K562 (cell line): ENCODE measurements around the gene AGPAT2. TPM values are rescaled to one million over a fixed set of nuclear protein-coding genes. Genes with fewer than 3 reads are reported as not detected.

Source experiments
- BRF2 ChIP-seq: IDR thresholded peaks from 3 replicates; pipeline ENCODE4 v1.6.1; 2011; ENCODE audit warnings: borderline replicate concordance, mild to moderate bottlenecking; ENCODE audit not compliant: insufficient read length, insufficient read depth
- CREB3 ChIP-seq: fragments of 450-650 bp; conservative IDR thresholded peaks from 2 replicates; pipeline ENCODE4 v1.6.1; 2016; ENCODE audit warnings: missing genetic modification characterization, low read depth, mild to moderate bottlenecking, missing compliant biosample characterization, moderate library complexity
- E2F4 ChIP-seq: sonication (generic); formaldehyde crosslinking; IDR thresholded peaks from 2 replicates; pipeline ENCODE4 v1.8.0; 2022; ENCODE audit warnings: mild to moderate bottlenecking, low read depth, missing genetic modification reagents
- GTF2F1 ChIP-seq: IDR thresholded peaks from 2 replicates; pipeline ENCODE4 v1.6.1; 2011; ENCODE audit warnings: low read depth, low read length, improper control_type of control experiment
- HLTF ChIP-seq: fragments of 450-650 bp; IDR thresholded peaks from 2 replicates; pipeline ENCODE4 v1.6.1; 2016
- HNRNPL ChIP-seq: fragments of 200-400 bp; formaldehyde crosslinking; IDR thresholded peaks from 2 replicates; pipeline ENCODE4 v1.6.1; 2017; ENCODE audit warnings: low read depth, mild to moderate bottlenecking, low read length
- POLR2AphosphoS2 ChIP-seq: IDR thresholded peaks from 2 replicates; pipeline ENCODE4 v1.6.1; 2012; ENCODE audit warnings: low read length, improper control_type of control experiment
- RCOR1 ChIP-seq, 2 experiments: IDR thresholded peaks; 2 replicates each; pipeline ENCODE4 v1.6.1; 2012; ENCODE audit warnings: low read depth in 2 of 2, low read length in 2 of 2, borderline replicate concordance in 1 of 2, improper control_type of control experiment in 1 of 2
- RREB1 ChIP-seq: fragments of 250-450 bp; sonication (Bioruptor Pico); IDR thresholded peaks from 2 replicates; pipeline ENCODE4 v1.4.0; 2020
- SMC3 ChIP-seq: conservative IDR thresholded peaks from 2 replicates; pipeline ENCODE4 v1.6.1; 2011; ENCODE audit warnings: low read depth, low read length, improper control_type of control experiment; ENCODE audit not compliant: insufficient read depth
- SNRNP70 ChIP-seq: fragments of 200-400 bp; formaldehyde crosslinking; optimal IDR thresholded peaks from 2 replicates; pipeline ENCODE3; 2017; ENCODE audit warnings: low read depth, low read length
- ZBTB26 ChIP-seq: fragments of 450-650 bp; formaldehyde crosslinking; IDR thresholded peaks from 2 replicates; pipeline ENCODE4 v1.4.0; 2022; ENCODE audit warnings: missing genetic modification characterization
- ZMIZ1 ChIP-seq, 2 experiments: fragments of 150-350 bp in 1 of 2; IDR thresholded peaks; 2 replicates each; pipeline ENCODE4 v1.6.1; 2012 to 2016; ENCODE audit warnings: low read depth in 2 of 2, low read length in 2 of 2, mild to moderate bottlenecking in 1 of 2, moderate library complexity in 1 of 2
- polyA plus RNA-seq, 8 experiments: library from polyadenylated mRNA; depleted of rRNA in 4 of 8; stranded (reverse) in 5 of 8; unstranded in 3 of 8; fragments of >200 nt; fragmentation: Nextera tagmentation in 2 of 8; fragmentation: Illumina TruSeq in 1 of 8; extraction: Ambion mirVana in 2 of 8; extraction: Trizol in 1 of 8; gene quantifications; 2 replicates each; pipeline versions ENCODE4 v1.2.1 to v1.2.3, GENCODE V29; 2011 to 2014; ENCODE audit warnings: inconsistent platforms in 1 of 8, missing spikeins in 1 of 8
- total RNA-seq, 7 experiments: library from RNA; depleted of rRNA in 6 of 7; stranded (reverse); fragments of >200 nt in 6 of 7; fragmentation: Illumina TruSeq in 2 of 7; extraction: Trizol in 2 of 7; gene quantifications; 2 replicates each; pipeline versions ENCODE4 v1.2.1 to v1.2.3, GENCODE V29; 2011 to 2021; ENCODE audit warnings: low replicate concordance in 1 of 7

AGPAT2 gene
- total and polyA plus RNA-seq, 9 of the 15 experiments (the other 6 are each of a cell fraction or from before 2014, with no cell fraction given): 0.13 to 54.5 (median 23.9) TPM

- TF ChIP-seq E2F4 (CRISPR knock-in tag) (no peak; the same call in 1 of the 2 replicates), SMC3 (no peak), RCOR1 (IDR thresholded peaks at IDR 0.05; ENCODE audit: borderline replicate concordance in 1 of 2, low read depth in 2 of 2, low read length in 2 of 2) (peak; percentile 16 to 70; a peak in 3 of 4 replicates), HLTF (peak; percentile 32; the same call in 1 of the 2 replicates), POLR2AphosphoS2 (peak; percentile 72; the same call in 1 of the 2 replicates), BRF2 (no peak), ZBTB26 (no peak), CREB3 (no peak), HNRNPL (peak; percentile 87), RREB1 (peak; percentile 68; the same call in 1 of the 2 replicates), GTF2F1 (peak; percentile 96), SNRNP70 (no peak), ZMIZ1 (IDR thresholded peaks at IDR 0.05; ENCODE audit: low read depth in 2 of 2, low read length in 2 of 2) (peak in 1 of 2 experiments; percentile 94; a peak in 2 of 4 replicates)
Measured at GRCh38 chr9:136728080-136728547, 40.9 kb upstream of the AGPAT2 start (continued).
